Measurements from ENCODE around the gene B3GAT3. TPM values are rescaled to one million over a fixed set of nuclear protein-coding genes. Genes with fewer than 3 reads are reported as not detected.
"Not testable (repeated sequence)": the region's sequence is repeated elsewhere in the genome, so short reads cannot be mapped to it uniquely, and the experiment has no call there.

The B3GAT3 gene
- total and polyA plus RNA-seq, 2 experiments from 2014 or later = 46.4 to 64.9 TPM

GRCh38 chr11:62627713-62628112 is 5.9 kb upstream of the B3GAT3 start:
- peak in 1 of 2 donors; percentile 17 for DNase-seq (ENCODE audit: low read depth in 1 of 2, low spot score in 1 of 2)
- TF ChIP-seq, protein P1, sequence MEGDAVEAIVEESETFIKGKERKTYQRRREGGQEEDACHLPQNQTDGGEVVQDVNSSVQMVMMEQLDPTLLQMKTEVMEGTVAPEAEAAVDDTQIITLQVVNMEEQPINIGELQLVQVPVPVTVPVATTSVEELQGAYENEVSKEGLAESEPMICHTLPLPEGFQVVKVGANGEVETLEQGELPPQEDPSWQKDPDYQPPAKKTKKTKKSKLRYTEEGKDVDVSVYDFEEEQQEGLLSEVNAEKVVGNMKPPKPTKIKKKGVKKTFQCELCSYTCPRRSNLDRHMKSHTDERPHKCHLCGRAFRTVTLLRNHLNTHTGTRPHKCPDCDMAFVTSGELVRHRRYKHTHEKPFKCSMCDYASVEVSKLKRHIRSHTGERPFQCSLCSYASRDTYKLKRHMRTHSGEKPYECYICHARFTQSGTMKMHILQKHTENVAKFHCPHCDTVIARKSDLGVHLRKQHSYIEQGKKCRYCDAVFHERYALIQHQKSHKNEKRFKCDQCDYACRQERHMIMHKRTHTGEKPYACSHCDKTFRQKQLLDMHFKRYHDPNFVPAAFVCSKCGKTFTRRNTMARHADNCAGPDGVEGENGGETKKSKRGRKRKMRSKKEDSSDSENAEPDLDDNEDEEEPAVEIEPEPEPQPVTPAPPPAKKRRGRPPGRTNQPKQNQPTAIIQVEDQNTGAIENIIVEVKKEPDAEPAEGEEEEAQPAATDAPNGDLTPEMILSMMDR (IDR thresholded peaks at IDR 0.05; ENCODE audit: low read depth, low read length) = peak; percentile 11
- Histone ChIP-seq H3K27ac (no peak overlapping the region), H3K4me1 (ENCODE audit: low read depth) (no peaks in the 10 kb centered on the region), H3K9me3 (ENCODE audit: low read depth) (no peaks in the 10 kb centered on the region), H3K36me3 (peaks cover 68% of the 10 kb centered on the region), H3K27me3 (no peaks in the 10 kb centered on the region), H3K4me3 (no peak overlapping the region)

- peak overlapping the region; percentile 50 for H3K4me3 ChIP-seq
- no peak for DNase-seq (ENCODE audit: low read depth in 1 of 2, low spot score in 1 of 2)
- H3K27ac ChIP-seq = peak overlapping the region; percentile 83
Observed at GRCh38 chr11:62622476-62623089, 797 bp upstream of the B3GAT3 start.

DNA sequence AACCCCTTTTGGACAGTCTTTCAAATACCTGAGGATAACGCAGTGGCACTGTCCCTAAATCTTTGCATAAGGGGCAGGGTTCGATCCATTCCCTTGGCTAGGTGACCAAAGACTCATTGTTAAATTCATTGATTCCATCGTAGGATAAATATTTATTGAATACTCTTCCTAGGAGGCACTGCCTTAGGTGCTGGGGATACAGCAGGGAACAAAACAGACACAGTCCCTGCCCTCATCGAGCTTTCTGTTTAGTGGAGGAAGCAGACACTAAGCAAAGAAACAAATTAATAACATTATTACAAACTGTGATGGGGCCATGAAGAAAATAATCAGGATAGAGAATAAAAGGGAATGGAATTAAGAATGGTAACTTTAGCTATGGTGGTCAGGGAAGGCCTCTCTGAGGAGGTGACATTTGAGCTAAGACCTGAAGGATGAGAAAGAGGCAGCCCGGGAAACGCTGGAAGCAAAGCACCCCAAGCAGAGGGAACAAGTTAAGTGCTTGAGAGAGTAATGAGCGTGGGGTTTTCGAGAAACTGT is 689 bp downstream of the B3GAT3 start:
- Histone ChIP-seq H3K36me3 (peaks cover 11% of the 10 kb centered on the region), H3K4me1 (ENCODE audit: low read depth) (peaks cover 5% of the 10 kb centered on the region), H3K27me3 (no peaks in the 10 kb centered on the region), H3K27ac (peak overlapping the region; percentile 83), H3K9me3 (ENCODE audit: low read depth) (no peaks in the 10 kb centered on the region), H3K4me3 (peak overlapping the region; percentile 50)
- TF ChIP-seq, protein P1 (IDR thresholded peaks at IDR 0.05; ENCODE audit: low read depth, low read length) = no peak
- DNase-seq (ENCODE audit: low read depth in 1 of 2, low spot score in 1 of 2) = no peak

More at GRCh38 chr11:62622476-62623089, 797 bp upstream of the B3GAT3 start:
- Histone ChIP-seq H3K9me3 (ENCODE audit: low read depth) (no peaks in the 10 kb centered on the region), H3K36me3 (peaks cover 24% of the 10 kb centered on the region), H3K4me1 (ENCODE audit: low read depth) (peaks cover 5% of the 10 kb centered on the region), H3K27me3 (no peaks in the 10 kb centered on the region)
- TF ChIP-seq, protein P1 (IDR thresholded peaks at IDR 0.05; ENCODE audit: low read depth, low read length) = no peak

DNA sequence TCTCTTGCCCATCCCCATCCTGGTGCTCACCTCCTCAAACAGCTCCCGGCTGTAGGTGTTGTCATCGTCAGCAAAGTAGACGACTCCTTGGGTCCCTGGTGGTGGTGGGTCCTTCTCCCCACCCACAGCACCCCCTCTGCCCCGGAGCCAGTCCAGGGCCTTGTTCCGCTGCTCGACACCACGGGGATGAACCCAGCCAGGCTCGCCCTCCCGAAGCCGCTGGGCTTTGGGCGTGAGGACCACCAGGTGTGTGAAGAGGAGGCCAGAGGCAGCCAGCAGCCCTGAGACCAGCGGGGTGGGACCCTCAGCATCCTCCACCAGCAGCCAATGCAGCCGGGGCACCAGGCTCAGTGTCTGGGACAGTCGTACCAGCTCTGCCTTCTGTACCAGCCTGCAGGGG is 4.8 kb downstream of the B3GAT3 start:
- H3K9me3 ChIP-seq (ENCODE audit: low read depth); H3K27ac ChIP-seq; H3K4me1 ChIP-seq (ENCODE audit: low read depth); H3K36me3 ChIP-seq; H3K27me3 ChIP-seq; DNase-seq (ENCODE audit: low read depth in 1 of 2, low spot score in 1 of 2); H3K4me3 ChIP-seq: not testable (repeated sequence)

DNA sequence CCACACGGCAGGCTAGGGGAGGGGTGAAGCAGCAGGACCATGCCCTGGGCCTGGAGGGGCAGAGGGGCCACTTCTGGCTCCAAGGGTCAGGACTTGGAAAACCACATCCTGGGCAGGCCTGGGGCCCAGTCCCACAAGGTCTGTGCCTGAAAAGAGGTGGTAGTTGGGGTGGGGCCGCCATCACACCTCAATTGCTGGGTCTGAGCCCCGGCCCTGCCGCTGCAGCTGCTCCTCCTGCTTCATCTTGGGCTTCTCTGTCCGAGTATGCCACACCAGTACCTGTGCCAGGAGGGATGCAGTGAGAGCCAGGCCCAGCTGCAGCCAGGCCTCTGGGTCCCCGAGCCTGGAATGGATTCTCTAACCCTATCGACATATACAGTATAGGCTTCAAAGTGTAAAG is 6.3 kb downstream of the B3GAT3 start:
- no peaks in the 10 kb centered on the region for H3K27me3 ChIP-seq
- TF ChIP-seq, protein P1 (IDR thresholded peaks at IDR 0.05; ENCODE audit: low read depth, low read length) = no peak
- H3K9me3 ChIP-seq (ENCODE audit: low read depth) = no peaks in the 10 kb centered on the region
- H3K36me3 ChIP-seq = no peaks in the 10 kb centered on the region
- no peak overlapping the region for H3K4me3 ChIP-seq
- no peaks in the 10 kb centered on the region for H3K4me1 ChIP-seq (ENCODE audit: low read depth)
- H3K27ac ChIP-seq = no peak overlapping the region
- no peak for DNase-seq (ENCODE audit: low read depth in 1 of 2, low spot score in 1 of 2)

- DNase-seq (ENCODE audit: low read depth in 1 of 2, low spot score in 1 of 2) = no peak
- no peaks in the 10 kb centered on the region for H3K36me3 ChIP-seq
- H3K4me1 ChIP-seq (ENCODE audit: low read depth) = no peaks in the 10 kb centered on the region
- no peak overlapping the region for H3K4me3 ChIP-seq
- no peaks in the 10 kb centered on the region for H3K9me3 ChIP-seq (ENCODE audit: low read depth)
- peak overlapping the region; percentile 76 for H3K27ac ChIP-seq
- TF ChIP-seq, protein P1 (IDR thresholded peaks at IDR 0.05; ENCODE audit: low read depth, low read length) = no peak
- H3K27me3 ChIP-seq = no peaks in the 10 kb centered on the region
Observed at GRCh38 chr11:62614275-62614674, 7.5 kb downstream of the B3GAT3 start.
